Astrocyte (in vitro differentiated cells and primary cell): ENCODE data around the gene ORM1. TPM values are rescaled to one million over a fixed set of nuclear protein-coding genes. Genes with fewer than 3 reads are reported as not detected.
"Not testable (repeated sequence)": the region's sequence is repeated elsewhere in the genome, so short reads cannot be mapped to it uniquely, and the experiment has no call there.

Source experiments
- DNase-seq: peaks from one replicate; pipeline ENCODE4 v3.0.0-alpha.2; 2010; ENCODE audit warnings: low read depth
- FAIRE-seq: peaks from 2 replicates; lab custom pipeline; 2011; peaks lifted over from hg19 to GRCh38; lab: Jason Lieb, UNC
- H2AFZ ChIP-seq: 2 replicates; pipeline ENCODE4 v1.6.0; 2012; ENCODE audit warnings: low read depth, low read length, inconsistent platforms
- H3K27ac ChIP-seq: 2 replicates; pipeline ENCODE4 v1.5.1; 2011; ENCODE audit warnings: low read depth, low read length, inconsistent platforms
- H3K27me3 ChIP-seq: 2 replicates; pipeline ENCODE4 v1.6.0; 2011; ENCODE audit warnings: low read length, inconsistent platforms; ENCODE audit not compliant: insufficient read depth
- H3K36me3 ChIP-seq: 2 replicates; pipeline ENCODE4 v1.5.1; 2011; ENCODE audit warnings: low read length, inconsistent platforms; ENCODE audit not compliant: insufficient read depth
- H3K4me1 ChIP-seq: 2 replicates; pipeline ENCODE4 v1.5.1; 2011; ENCODE audit warnings: low read length, inconsistent platforms; ENCODE audit not compliant: insufficient read depth
- H3K4me2 ChIP-seq: 2 replicates; pipeline ENCODE4 v1.6.0; 2012; ENCODE audit warnings: low read length, inconsistent platforms
- H3K4me3 ChIP-seq: 2 replicates; pipeline ENCODE4 v1.5.1; 2011; ENCODE audit warnings: low read depth, mild to moderate bottlenecking, low read length, inconsistent platforms; ENCODE audit not compliant: insufficient read depth
- H3K79me2 ChIP-seq: 2 replicates; pipeline ENCODE4 v1.6.0; 2012; ENCODE audit warnings: mild to moderate bottlenecking, low read length, inconsistent platforms; ENCODE audit not compliant: insufficient read depth
- H3K9ac ChIP-seq: 2 replicates; pipeline ENCODE4 v1.6.0; 2012; ENCODE audit warnings: mild to moderate bottlenecking, low read length, inconsistent platforms
- H3K9me3 ChIP-seq: 2 replicates; pipeline ENCODE4 v1.5.1; 2012; ENCODE audit warnings: low read depth, mild to moderate bottlenecking, low read length, inconsistent platforms; ENCODE audit not compliant: insufficient read depth
- H4K20me1 ChIP-seq: 2 replicates; pipeline ENCODE4 v1.6.0; 2012; ENCODE audit warnings: low read length, inconsistent platforms; ENCODE audit not compliant: insufficient read depth
- H3K27ac Mint-ChIP-seq: one replicate; pipeline ENCODE4 v1.8.0; 2021; ENCODE audit warnings: mild to moderate bottlenecking, mixed read lengths; ENCODE audit not compliant: unreplicated experiment
- H3K27me3 Mint-ChIP-seq: one replicate; pipeline ENCODE4 v1.8.0; 2021; ENCODE audit warnings: low read depth, mixed read lengths; ENCODE audit not compliant: unreplicated experiment
- H3K36me3 Mint-ChIP-seq: one replicate; pipeline ENCODE4 v1.8.0; 2021; ENCODE audit warnings: low read depth, mixed read lengths; ENCODE audit not compliant: unreplicated experiment
- H3K4me1 Mint-ChIP-seq: one replicate; pipeline ENCODE4 v1.8.0; 2021; ENCODE audit warnings: low read depth, mixed read lengths; ENCODE audit not compliant: unreplicated experiment
- H3K4me3 Mint-ChIP-seq: one replicate; pipeline ENCODE4 v1.8.0; 2021; ENCODE audit warnings: mild to moderate bottlenecking, moderate library complexity, mixed read lengths; ENCODE audit not compliant: unreplicated experiment
- H3K9me3 Mint-ChIP-seq: one replicate; pipeline ENCODE4 v1.8.0; 2021; ENCODE audit warnings: mild to moderate bottlenecking, mixed read lengths; ENCODE audit not compliant: unreplicated experiment
- EZH2 ChIP-seq: IDR thresholded peaks from 2 replicates; pipeline ENCODE4 v1.6.1; 2012; ENCODE audit warnings: mild to moderate bottlenecking, low read length, inconsistent platforms; ENCODE audit not compliant: insufficient read depth
- total RNA-seq: library from RNA; stranded (reverse); gene quantifications from 2 replicates; pipeline ENCODE4 v1.2.1, GENCODE V29; 2021
- TF ChIP-seq, protein P1 (sequence below): IDR thresholded peaks from 2 replicates; pipeline ENCODE4 v1.5.1; 2011; ENCODE audit warnings: low read depth, mild to moderate bottlenecking, inconsistent platforms, low read length, moderate library complexity; ENCODE audit not compliant: insufficient read depth

Gene ORM1
- total RNA-seq, 1 donor from 2014 or later: not detected

DNA sequence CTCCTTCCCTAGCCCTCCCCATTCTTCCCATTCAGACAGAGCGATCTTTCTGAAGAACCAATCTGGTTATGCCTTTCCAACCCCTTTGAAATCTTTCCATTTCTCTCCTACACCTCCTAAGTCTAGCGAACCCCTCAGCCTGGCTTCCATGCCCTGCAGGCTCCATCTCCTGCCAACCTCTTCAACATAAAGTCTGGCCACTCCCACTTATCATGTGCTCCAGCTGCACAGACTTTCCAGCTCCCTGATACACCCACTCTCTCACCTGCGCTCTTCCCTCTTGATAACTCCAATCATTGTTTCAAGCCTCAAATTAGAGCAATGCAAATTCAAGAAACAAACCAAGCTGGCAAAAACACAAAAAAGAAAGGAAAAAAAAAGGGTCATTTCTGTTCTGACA lies 3.8 kb upstream of the ORM1 start:
- Histone ChIP-seq H3K4me1 (peaks cover 3% of the 10 kb centered on the region), H3K27me3 (no peaks in the 10 kb centered on the region), H3K9me3 (no peaks in the 10 kb centered on the region), H2AFZ (no peak overlapping the region), H4K20me1 (no peaks in the 10 kb centered on the region), H3K36me3 (no peaks in the 10 kb centered on the region), H3K79me2 (no peaks in the 10 kb centered on the region), H3K4me2 (no peak overlapping the region), H3K9ac (no peak overlapping the region), H3K4me3 (no peak overlapping the region), H3K27ac (no peak overlapping the region)
- Mint-ChIP-seq H3K4me1 (peaks cover 4% of the 10 kb centered on the region), H3K27me3 (peaks cover 7% of the 10 kb centered on the region), H3K4me3 (no peak overlapping the region), H3K36me3 (no peaks in the 10 kb centered on the region), H3K27ac (peak overlapping the region; percentile 49), H3K9me3 (peaks cover 5% of the 10 kb centered on the region)
- TF ChIP-seq, protein P1, sequence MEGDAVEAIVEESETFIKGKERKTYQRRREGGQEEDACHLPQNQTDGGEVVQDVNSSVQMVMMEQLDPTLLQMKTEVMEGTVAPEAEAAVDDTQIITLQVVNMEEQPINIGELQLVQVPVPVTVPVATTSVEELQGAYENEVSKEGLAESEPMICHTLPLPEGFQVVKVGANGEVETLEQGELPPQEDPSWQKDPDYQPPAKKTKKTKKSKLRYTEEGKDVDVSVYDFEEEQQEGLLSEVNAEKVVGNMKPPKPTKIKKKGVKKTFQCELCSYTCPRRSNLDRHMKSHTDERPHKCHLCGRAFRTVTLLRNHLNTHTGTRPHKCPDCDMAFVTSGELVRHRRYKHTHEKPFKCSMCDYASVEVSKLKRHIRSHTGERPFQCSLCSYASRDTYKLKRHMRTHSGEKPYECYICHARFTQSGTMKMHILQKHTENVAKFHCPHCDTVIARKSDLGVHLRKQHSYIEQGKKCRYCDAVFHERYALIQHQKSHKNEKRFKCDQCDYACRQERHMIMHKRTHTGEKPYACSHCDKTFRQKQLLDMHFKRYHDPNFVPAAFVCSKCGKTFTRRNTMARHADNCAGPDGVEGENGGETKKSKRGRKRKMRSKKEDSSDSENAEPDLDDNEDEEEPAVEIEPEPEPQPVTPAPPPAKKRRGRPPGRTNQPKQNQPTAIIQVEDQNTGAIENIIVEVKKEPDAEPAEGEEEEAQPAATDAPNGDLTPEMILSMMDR: no peak
- TF ChIP-seq EZH2: no peak
- FAIRE-seq (no peak), DNase-seq (no peak)

DNA sequence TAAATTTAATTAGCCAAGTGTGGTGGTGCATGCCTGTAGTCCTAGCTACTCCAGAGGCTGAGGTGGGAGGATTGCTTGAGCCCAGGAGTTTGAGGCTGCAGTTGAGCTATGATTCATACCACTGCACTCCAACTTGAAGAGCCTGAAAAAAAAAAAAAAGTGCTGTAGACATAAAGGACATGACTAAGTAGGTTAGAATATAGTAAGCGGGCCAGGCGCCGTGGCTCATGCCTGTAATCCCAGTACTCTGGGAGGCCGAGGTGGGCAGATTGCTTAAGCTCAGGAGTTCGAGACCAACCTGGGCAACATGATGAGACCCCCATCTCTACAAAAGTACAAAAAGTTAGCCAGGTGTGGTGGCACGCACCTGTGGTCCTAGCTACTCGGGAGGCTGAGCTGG lies 2.2 kb upstream of the ORM1 start:
- H3K9me3 Mint-ChIP-seq, H2AFZ ChIP-seq, H3K4me1 ChIP-seq, FAIRE-seq, H3K27me3 Mint-ChIP-seq, H4K20me1 ChIP-seq, H3K36me3 Mint-ChIP-seq, H3K27ac Mint-ChIP-seq, H3K4me1 Mint-ChIP-seq, H3K4me3 ChIP-seq, H3K27ac ChIP-seq, H3K36me3 ChIP-seq, H3K9ac ChIP-seq, H3K27me3 ChIP-seq, H3K9me3 ChIP-seq, H3K79me2 ChIP-seq, H3K4me2 ChIP-seq, H3K4me3 Mint-ChIP-seq: not testable (repeated sequence)
- DNase-seq: peak; percentile 71

DNA sequence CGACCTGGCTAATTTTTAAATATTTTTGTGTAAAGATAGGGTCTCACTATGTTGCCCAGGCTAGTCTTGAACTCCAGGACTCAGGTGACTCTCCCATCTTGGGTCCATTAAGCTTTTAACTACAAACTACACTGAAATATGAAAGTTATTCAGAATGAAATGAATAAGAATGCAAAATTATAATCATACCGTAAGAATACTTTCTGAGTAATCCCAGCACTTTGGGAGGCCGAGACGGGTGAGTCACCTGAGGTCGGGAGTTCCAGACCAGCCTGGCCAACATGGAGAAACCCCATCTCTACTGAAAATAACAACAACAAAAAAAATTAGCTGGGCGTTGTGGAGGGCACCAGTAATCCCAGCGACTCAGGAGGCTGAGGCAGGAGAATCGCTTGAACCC lies 1.1 kb upstream of the ORM1 start:
- Histone ChIP-seq H3K36me3 (no peaks in the 10 kb centered on the region), H3K27ac (no peak overlapping the region), H2AFZ (no peak overlapping the region), H3K4me1 (peaks cover 1% of the 10 kb centered on the region), H3K27me3 (no peaks in the 10 kb centered on the region), H4K20me1 (no peaks in the 10 kb centered on the region), H3K9me3 (no peaks in the 10 kb centered on the region), H3K4me2 (peak overlapping the region; percentile 41), H3K9ac (no peak overlapping the region), H3K4me3 (no peak overlapping the region), H3K79me2 (no peaks in the 10 kb centered on the region)
- TF ChIP-seq, protein P1: no peak
- no peak for TF ChIP-seq EZH2
- no peaks in the 10 kb centered on the region for H3K36me3 Mint-ChIP-seq
- no peak for FAIRE-seq
- peaks cover 7% of the 10 kb centered on the region for H3K27me3 Mint-ChIP-seq
- H3K4me3 Mint-ChIP-seq: no peak overlapping the region
- peaks cover 4% of the 10 kb centered on the region for H3K4me1 Mint-ChIP-seq
- DNase-seq: peak; percentile 59
- H3K9me3 Mint-ChIP-seq: no peaks in the 10 kb centered on the region
- H3K27ac Mint-ChIP-seq: no peak overlapping the region

DNA sequence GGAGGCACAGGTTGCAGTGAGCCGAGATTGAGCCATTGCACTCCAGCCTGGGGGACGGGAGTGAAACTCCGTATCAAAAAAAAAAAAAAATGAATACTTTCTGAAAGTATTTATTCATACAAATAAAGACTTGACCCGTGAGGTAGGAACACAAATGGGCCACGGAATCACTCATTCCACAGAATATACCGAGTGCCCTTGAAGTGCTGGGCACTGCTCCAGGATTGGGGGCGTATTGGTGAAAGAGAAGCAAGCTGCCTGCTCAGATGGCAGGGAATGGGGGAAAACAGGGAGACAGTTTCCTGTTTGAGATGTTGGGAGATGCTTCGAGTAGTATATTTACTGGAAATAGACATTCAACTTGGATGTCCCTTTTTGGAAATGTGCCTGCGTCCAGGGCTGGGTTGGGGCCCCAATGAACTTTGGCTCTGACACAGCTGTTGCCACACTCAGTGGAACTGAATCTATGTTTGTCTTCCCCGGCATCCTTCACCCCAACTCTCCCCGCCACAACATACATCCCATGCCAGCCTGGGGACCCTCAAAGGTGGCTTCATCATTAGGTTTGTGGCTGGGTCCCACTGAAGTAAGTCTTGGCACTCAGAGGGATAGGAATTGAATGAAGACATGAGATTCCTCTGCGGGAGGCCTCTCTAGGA lies 609 bp upstream of the ORM1 start:
- not testable (repeated sequence) for H3K36me3 ChIP-seq, H3K4me1 Mint-ChIP-seq, H3K4me1 ChIP-seq, H3K27ac Mint-ChIP-seq, H3K79me2 ChIP-seq, H3K27me3 ChIP-seq, H3K4me3 Mint-ChIP-seq, H3K9ac ChIP-seq, H2AFZ ChIP-seq, H3K9me3 Mint-ChIP-seq, H3K36me3 Mint-ChIP-seq, H3K27me3 Mint-ChIP-seq, FAIRE-seq, H3K4me3 ChIP-seq, H3K9me3 ChIP-seq, H3K27ac ChIP-seq, H4K20me1 ChIP-seq
- H3K4me2 ChIP-seq: peak overlapping the region; percentile 41
- peak; percentile 45 for DNase-seq

DNA sequence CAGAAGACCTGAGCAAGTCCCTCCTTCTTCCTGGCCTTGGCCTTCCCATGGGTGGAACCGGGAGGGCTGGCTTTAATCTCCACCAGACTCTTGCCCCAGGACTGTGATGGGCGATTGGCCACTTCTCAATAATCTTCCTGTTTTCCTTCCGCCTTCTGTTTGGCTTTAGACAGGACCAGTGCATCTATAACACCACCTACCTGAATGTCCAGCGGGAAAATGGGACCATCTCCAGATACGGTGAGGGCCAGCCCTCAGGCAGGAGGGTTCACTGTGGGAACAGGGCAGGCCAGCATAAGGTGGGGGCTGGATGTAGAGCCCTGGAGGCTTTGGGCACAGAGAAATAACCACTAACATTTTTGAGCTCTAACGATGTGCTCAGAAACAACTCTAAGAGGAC lies 951 bp downstream of the ORM1 start:
- not testable (repeated sequence) for H3K27ac Mint-ChIP-seq, H3K4me1 ChIP-seq, H4K20me1 ChIP-seq, H3K27me3 Mint-ChIP-seq, DNase-seq, H3K36me3 Mint-ChIP-seq, H3K36me3 ChIP-seq, H3K4me3 ChIP-seq, H3K79me2 ChIP-seq, H2AFZ ChIP-seq, H3K27me3 ChIP-seq, H3K4me2 ChIP-seq, H3K9me3 ChIP-seq, H3K27ac ChIP-seq, H3K4me1 Mint-ChIP-seq, H3K4me3 Mint-ChIP-seq, H3K9me3 Mint-ChIP-seq, H3K9ac ChIP-seq
- FAIRE-seq: peak; percentile 49
